GM18511 (cell line): Measurements from ENCODE around the gene IFNA8.
A peak's percentile ranks its signal among the peaks of the same experiment; 100 is the strongest.
"Not testable (repeated sequence)": the region's sequence is repeated elsewhere in the genome, so short reads cannot be mapped to it uniquely, and the experiment has no call there.

ENCODE experiments used
- ATAC-seq: cut with Tn5 transposase; IDR thresholded peaks from one replicate; pipeline ENCODE4 v1.9.1; 2021; ENCODE audit warnings: mild to moderate bottlenecking, moderate library complexity; ENCODE audit not compliant: unreplicated experiment

Gene IFNA8

DNA sequence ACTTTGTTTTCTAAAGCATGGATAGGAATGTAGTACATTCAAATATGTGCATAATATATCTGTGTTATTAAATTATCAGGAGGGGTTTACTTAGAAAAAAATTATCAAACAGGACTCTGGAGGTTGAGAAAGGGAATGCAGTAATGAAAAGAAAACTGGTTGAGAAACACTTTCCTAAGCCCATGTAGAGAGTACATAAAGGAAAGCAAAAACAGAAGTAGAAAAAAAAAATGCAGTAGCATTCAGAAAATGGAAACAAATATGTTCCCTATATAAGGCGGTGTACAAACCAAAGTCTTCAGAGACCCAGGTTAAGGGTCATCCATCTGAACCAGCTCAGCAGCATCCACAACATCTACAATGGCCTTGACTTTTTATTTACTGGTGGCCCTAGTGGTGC lies at the start of gene IFNA8:
IFNA8 (plus strand) TSS at position 301 of the 400 bp plus-strand sequence; CDS start at position 361, 60 bp downstream.
- ATAC-seq = no peak

DNA sequence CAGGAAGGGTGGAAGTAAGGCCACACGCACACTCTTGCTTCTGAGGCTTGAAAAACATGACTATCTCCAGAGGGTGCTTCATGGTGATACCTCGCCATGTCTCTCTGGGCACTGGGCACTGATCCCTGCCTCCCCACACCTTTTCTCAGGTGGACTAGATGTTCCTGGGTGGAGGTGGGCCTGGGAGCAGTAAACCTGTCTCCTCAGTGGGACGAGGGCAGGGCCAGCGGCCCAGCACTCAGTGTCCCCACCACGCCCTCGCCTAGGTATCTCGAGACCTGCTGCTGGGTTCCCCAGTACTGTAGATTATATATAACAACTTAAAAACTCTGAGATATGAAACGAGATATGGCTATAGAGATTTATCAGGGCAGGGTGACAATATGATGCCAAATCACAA lies 46.6 kb upstream of the IFNA8 start:
- no peak for ATAC-seq

DNA sequence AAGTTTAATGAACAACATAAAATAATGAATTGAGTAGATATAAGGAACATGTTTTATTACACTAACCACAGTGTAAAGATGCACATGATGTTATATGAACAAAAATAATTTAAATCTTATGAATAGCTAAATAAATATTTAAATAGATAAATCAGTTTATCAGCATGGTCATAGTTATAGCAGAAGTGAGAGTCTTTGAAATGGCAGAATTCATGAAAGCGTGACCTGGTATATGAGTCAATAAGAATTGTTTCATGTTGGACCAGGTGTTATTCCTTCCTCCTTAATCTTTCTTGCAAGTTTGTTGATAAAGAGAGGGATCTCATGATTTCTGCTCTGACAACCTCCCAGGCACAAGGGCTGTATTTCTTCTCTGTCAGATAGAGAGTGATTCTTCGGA lies 41.7 kb upstream of the IFNA8 start:
- ATAC-seq = peak; percentile 95

DNA sequence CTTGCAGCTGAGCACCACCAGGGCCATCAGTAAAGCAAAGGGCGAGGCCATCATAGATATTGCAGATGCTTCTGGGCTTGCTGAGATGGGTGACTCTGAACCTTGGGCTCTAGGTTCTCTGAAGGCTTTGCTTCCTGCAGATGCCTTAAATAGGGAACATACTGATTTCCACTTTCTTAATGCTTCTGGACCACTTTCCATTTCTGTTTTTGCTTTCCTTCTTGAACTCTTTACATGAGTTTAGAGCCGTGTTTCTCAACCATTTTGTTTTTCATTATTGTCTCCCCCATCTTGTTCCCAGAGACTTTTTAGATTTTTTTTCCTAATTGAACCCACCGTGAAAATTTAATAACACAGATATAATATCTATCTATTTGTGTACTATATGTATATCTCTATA lies 41.0 kb upstream of the IFNA8 start, which contains the start of gene IFNA13:
IFNA13 (minus strand) TSS at position 101 of the 400 bp plus-strand sequence; CDS start at position 54, 47 bp downstream.
- ATAC-seq = no peak

DNA sequence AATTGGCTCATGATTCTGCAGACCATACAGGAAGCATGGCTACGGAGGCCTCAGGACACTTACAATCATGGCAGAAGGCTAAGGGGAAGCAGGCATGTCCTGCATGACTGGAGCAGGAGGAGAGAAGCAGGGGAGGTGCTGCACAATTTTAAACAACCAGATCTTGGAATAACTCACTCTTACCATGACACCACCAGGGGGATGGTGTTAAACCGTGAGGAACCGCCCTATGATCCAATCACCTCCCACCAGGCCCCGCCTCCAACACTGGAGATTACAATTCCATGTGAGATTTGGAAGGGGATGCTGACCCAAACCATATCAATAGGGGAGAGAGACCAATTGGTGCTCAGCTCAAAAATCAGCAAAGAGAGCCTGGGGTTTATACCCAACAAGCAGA lies 37.5 kb upstream of the IFNA8 start:
- not testable (repeated sequence) for ATAC-seq

DNA sequence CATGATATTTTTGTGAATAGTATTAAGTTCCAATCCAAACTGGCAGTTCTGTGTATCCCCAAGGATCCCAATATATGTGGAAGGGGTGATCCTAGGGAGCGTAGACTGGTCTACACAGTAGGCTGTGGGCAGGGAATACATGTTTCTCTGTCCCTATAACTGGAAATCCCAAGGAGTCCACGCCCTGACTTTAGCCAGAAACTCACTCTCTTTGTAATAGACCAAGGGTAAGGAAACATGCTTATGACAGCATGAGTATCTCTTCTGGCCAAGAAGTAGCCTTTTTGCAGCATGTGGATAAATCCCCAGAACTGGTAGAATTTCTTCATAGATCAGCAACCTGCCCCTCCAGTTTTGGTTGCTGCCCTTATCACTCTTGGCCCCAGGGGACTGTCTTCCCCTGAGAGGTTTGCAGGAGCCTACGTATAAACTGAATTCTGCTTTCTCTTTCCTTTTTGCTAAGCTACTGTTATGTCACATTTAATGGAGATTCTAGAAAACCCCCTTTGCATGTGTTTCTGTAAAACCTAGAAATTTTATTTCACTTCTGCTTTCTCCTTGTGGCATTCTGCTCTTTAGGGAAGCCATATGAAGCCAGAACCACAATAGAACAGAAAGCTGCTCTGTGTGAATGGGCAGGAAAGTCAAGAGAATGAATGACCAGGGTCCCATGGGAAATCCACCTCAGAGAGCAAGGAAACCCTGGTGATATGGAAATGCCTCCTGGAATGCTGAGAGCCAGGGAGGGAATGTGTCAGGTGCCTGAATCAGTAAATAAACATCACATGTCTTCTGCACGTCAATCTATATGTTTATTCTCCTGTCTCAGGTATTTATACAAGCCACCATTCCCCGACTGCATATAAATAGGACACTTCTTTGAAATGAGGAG lies 27.2 kb upstream of the IFNA8 start:
- ATAC-seq = peak; percentile 96

DNA sequence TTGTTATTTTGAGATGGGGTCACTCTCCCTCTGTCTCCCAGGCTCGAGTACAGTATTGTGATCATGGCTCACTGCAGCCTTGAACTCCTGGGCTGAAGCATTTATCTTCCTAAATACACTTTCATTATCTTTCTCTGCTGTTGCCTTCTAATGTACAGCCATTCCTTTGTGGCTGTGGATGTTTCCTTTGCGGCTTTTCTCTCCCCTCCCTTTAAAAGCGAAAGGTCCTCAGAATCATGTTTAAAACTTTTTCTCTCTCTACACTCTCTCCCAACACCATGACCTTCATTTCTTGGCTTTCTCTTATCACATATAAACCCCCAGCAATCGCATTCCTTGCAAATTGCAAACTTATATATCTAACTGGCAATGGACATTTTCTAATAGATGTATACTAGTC lies 25.3 kb upstream of the IFNA8 start:
- no peak for ATAC-seq

DNA sequence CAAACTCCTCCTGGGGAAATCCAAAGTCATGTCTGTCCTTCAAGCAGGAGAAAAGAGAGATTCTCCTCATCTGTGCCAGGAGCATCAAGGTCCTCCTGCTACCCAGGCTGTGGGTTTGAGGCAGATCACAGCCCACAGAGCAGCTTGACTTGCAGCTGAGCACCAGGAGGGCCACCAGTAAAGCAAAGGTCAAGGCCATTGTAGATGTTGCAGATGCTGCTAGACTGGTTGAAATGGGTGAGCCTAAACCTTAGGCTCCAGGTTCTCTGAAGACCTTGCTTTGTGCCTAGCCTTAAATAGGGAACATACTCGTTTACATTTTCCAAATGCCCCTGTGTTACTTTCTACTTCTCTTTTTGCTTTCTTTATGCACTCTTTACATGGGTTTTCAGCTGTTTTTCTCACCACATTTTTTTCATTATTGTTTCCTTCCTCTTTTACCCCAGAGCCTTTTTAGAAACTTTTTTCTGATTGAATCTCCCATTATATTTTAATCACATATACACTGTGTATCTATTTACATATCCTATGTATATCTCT lies 23.7 kb upstream of the IFNA8 start, which contains the start of gene IFNA2:
IFNA2 (minus strand) TSS at position 268 of the 540 bp plus-strand sequence; CDS start at position 199, 69 bp downstream.
- ATAC-seq = no peak

DNA sequence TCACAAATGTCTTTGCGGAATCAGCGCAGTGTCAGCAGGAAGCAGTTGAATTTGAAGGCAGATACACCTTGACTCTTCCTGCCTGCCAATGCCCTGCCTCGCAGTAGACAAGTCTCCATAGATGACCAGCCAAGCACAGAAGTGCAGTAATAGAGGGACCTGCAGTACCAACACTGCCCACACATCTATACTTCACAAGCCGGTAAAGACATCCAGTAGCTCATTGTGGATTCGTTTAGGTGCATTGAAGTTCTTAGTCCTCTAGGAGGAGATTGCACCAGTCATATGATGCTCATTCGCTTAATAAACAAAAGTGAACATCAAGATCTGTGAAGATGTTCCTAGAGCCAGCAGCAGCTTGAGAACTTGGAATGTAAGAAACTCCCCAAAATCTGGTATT lies 16.6 kb upstream of the IFNA8 start:
- peak; percentile 90 for ATAC-seq

DNA sequence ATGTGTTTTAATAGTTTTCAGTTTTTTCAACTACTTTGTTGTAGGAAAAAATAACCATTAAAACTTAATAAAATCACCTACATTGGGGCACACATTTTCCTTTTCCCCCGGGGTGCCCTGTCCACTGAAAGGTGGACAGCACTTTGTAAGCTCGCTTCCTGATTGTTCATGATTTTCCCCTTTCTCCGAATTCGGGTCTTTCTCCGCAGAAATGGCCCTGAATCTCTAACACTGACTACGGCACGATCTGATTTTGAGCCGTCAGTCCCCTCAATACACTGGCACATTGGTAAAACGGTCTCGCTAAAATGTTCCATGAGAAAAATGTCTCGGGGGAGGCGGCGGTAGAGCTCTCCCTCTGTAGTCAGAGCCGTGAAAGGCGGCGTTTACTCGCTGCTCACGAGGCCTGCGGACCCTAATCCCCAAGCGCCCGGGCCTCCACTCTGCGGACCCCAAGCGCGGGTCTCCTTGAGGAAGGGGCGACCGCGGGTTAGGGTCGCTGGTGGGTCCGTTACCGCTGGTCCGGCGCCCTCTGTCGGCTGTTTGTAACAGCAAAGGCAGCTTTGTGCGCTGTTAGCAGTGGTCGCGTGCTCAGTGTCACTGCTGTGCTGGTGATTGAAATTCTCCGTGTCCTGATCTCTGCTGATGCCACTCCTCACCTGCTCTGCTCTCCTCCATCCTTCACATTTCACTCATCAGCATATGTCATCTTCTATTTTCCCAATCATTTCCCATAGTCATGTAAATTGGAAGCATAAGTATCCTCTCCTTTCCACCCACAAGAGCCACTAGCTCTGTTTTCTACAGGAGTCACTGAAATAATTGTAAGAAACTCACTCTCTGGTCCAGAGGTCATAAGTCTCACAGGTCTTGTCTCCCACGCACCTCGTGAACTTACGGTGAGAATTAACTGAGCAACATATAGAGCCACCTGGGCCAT lies 12.9 kb upstream of the IFNA8 start:
- peak; percentile 70 for ATAC-seq

DNA sequence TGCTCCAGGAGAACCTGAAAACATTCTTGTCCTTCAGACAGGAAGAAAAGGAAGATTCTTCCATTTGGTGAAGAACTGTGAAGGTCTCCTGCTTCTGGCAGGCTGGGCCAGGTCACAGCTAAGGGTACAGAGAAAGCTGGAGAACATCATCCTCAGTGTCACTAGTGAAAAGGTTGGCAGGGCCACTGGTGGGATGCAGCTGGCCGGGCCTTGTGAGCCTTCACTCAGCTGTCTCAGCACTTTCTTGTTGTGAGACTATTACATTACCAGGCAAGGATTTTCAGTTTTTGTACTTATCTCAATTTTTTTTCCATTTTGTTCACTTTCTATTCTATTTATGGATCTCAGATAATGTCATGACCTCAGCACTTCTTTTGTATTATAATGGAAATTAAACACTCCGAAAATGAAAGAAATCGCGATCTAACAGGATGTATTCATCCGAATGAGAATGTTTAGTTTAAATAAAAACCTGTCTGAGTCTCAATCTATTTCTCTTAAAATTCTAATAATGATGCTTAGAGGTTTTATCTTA lies 9.9 kb upstream of the IFNA8 start:
- no peak for ATAC-seq

DNA sequence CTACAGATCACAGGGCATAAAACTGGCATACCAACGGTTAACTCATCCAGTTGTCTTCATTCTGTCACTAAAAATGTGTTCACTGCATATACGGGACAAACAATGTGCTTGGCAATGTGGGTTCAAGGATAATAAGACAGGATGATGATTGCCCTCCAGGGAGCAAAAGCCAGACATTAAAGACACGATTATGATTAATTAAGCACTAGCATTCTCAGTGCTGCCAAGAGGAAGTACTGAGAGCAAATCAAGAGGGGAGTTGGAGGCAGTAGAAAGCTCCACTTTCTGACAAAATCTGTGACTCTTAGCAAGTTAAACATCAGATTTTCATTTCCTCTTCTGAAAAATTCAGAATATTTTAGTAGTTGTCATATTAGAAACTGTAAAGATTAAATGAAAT lies 9.0 kb upstream of the IFNA8 start:
- no peak for ATAC-seq

DNA sequence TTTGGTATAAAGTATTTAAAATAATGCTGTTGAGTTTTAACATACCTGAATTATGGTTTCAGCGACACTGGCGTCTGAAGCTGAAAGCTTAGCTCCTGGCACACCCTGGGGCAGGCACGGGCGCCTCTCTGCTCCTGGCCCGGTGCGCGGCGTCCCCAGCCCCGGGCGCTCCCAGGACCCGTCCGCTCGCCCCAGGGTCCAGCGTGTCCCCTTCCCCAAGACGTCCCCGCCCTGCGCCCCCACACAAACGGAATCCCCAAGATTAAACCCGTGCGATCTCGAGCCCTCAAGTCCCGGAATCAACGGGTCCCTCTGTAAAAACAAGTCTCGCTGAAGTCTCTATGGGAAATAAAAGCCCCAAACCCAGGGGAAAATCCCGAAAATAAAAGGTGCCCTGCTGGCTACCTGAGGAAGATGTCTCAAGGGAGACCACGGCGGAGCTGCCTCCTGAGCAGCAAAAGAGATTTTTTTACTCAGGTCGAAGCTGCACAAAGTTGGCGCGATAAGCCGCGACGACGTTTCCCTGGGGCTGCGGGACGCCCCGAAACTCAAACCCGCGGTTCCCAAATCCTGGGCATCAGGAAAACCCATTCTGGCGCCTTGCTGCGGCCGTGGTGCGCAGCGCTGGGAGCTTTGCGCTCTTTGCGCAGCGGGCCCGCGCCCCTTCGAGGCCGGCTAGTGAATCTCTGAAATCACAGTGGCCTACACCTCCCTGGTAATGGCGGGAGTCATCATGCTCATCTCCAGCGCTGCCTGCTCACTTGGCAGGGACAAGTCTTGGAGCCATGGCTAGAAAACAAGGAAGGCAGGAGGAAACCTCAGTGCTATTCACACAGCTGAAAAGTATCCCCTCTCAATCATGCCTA lies 6.3 kb upstream of the IFNA8 start:
- peak; percentile 73 for ATAC-seq

DNA sequence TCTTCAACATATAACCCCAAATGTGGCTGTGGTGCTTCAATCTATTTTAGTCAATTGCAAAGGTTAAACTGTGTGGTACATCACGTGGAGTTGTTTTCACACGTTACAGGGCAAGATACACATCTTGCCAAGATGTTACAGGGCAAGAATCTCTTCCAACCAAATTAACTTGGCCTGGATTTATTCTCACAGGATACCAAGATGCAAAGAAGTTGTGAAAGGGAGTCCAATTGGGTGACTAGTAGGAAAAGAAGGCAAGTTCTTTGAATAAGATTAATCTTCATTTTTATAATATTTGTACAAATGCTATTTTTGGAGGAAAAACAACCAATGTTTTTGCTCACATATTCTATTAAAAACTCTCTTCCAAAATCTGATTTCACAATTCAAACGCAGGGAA lies 4.8 kb upstream of the IFNA8 start:
- no peak for ATAC-seq

DNA sequence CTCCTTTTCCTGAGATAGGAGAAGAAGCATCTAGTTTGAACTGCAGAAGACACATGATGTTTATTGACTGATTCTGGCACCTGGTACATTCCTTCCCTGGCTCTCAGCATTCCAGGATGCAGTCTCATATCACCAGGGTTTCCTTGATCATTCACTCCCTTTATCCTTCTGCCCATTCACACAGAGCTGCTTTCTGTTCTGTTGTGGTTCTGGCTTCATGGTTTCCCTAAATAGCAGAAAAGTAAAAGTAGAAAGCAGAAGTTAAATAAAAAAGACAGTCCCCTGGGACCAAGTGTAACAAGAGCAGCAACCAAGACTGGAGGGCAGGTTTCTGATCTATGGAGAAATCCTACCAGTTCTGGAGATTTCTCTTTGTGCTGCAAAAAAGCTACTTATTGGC lies 3.2 kb downstream of the IFNA8 start:
- ATAC-seq = peak; percentile 75

DNA sequence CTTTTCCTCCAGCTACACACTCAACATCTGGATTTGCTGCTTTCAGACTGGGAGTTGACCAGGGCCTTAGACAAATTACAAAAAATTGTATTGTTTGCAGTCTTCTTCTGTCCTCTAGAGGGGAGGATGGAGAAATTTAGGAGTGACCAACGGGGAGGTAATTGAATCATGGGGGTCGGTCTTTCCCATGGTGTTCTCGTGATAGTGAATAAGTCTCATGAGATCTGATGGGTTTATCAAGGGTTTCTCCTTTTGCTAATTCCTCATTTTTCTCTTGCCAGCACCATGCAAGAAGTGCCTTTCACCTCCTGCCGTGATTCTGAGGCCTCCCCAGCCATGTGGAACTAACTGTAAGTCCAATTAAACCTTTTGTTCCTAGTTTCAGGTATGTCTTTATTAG lies 4.2 kb downstream of the IFNA8 start:
- no peak for ATAC-seq

DNA sequence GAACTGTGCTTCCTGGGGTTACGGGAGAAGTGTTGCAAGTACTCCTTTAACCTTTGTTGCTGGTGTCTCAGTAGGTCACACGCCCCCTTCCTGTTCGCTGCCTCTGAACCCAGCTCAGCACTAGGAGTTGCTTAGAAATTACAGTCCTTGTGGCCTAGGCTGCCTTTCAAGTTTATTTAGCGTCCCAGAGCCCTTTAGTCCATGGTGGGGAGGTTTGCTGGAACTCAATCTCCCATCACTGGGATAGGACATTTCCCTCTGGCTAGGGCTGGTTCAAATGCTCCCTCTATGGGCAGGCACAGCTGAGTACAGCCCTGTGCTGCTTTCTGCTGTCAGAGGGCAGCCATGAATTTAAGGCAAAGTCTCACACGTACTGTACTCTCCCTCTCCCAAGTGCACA lies 4.7 kb downstream of the IFNA8 start:
- ATAC-seq = peak; percentile 54

DNA sequence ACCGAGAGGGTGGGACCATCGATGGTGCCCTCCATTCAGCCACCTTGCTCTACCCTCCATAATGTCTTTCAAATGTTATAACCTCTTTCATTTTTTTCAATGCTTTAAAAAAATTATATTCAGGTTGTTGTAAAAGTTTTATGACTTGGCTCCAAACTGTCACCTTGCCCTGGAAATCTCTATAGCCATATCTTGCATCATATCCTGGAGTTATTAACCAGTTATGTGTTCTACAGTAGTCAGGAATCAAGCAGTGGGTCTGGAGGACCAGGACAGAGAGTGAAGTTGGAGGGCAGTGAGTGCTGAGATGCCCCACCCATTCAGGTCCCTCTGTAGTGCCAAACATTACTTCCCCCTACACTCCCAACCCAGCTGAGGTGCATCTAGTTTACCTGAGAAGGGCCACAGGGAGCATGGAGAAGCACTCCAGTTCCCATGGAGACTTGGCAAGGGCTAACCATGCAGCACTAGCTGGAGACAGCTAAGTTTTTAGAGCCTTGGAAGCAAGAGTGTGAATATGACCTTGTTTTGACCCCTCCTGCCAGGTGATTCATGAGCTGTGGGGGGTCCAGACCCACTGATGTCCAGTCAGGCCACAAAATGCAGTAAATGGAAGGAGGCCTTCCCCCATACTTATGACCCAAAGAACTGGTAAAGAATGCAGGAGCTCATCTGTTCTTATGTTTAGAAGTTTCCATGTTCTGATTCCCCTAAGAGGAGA lies 5.5 kb downstream of the IFNA8 start:
- no peak for ATAC-seq
